Osteocyte (in vitro differentiated cells): ENCODE data around the gene IMMP2L. TPM values are rescaled to one million over a fixed set of nuclear protein-coding genes. Genes with fewer than 3 reads are reported as not detected.

Source experiments
- DNase-seq: peaks from one replicate; pipeline ENCODE4 v3.0.0; 2021; ENCODE audit warnings: mixed read lengths; ENCODE audit not compliant: unreplicated experiment; ENCODE audit errors: extremely low spot score
- H3K27ac Mint-ChIP-seq: one replicate; pipeline ENCODE4 v1.8.0; 2021; ENCODE audit warnings: mild to moderate bottlenecking, mixed read lengths; ENCODE audit not compliant: unreplicated experiment
- H3K27me3 Mint-ChIP-seq: one replicate; pipeline ENCODE4 v1.8.0; 2021; ENCODE audit warnings: mixed read lengths; ENCODE audit not compliant: unreplicated experiment
- H3K36me3 Mint-ChIP-seq: one replicate; pipeline ENCODE4 v1.8.0; 2021; ENCODE audit warnings: mixed read lengths; ENCODE audit not compliant: unreplicated experiment
- H3K4me1 Mint-ChIP-seq: one replicate; pipeline ENCODE4 v1.8.0; 2021; ENCODE audit warnings: mixed read lengths; ENCODE audit not compliant: unreplicated experiment
- H3K4me3 Mint-ChIP-seq: one replicate; pipeline ENCODE4 v1.8.0; 2021; ENCODE audit warnings: mild to moderate bottlenecking, moderate library complexity, mixed read lengths; ENCODE audit not compliant: unreplicated experiment
- H3K9me3 Mint-ChIP-seq: one replicate; pipeline ENCODE4 v1.8.0; 2021; ENCODE audit warnings: mixed read lengths; ENCODE audit not compliant: unreplicated experiment
- CTCF ChIP-seq: fragments of 200-600 bp; sonication (generic); IDR thresholded peaks from 2 replicates; pipeline ENCODE4 v1.5.0; 2021; ENCODE audit warnings: antibody characterized with exemption, mild to moderate bottlenecking, moderate library complexity
- total RNA-seq: library from RNA; stranded (reverse); gene quantifications from 2 replicates; pipeline ENCODE4 v1.2.1, GENCODE V29; 2021

Gene IMMP2L
- total RNA-seq, 1 donor from 2014 or later: 15.6 TPM

GRCh38 chr7:110688908-110689307 lies 873.4 kb downstream of the IMMP2L start:
- Mint-ChIP-seq H3K9me3 (peaks cover 10% of the 10 kb centered on the region), H3K36me3 (no peaks in the 10 kb centered on the region), H3K27me3 (no peaks in the 10 kb centered on the region), H3K4me3 (no peak overlapping the region), H3K27ac (no peak overlapping the region), H3K4me1 (no peaks in the 10 kb centered on the region)
- DNase-seq: no peak
- no peak for TF ChIP-seq CTCF

GRCh38 chr7:110685899-110686298 lies 876.4 kb downstream of the IMMP2L start:
- H3K27me3 Mint-ChIP-seq: no peaks in the 10 kb centered on the region
- no peak overlapping the region for H3K27ac Mint-ChIP-seq
- no peak for DNase-seq
- no peaks in the 10 kb centered on the region for H3K4me1 Mint-ChIP-seq
- H3K36me3 Mint-ChIP-seq: no peaks in the 10 kb centered on the region
- TF ChIP-seq CTCF: no peak
- H3K4me3 Mint-ChIP-seq: no peak overlapping the region
- H3K9me3 Mint-ChIP-seq: no peaks in the 10 kb centered on the region

- Mint-ChIP-seq H3K9me3 (no peaks in the 10 kb centered on the region), H3K27ac (no peak overlapping the region), H3K4me3 (no peak overlapping the region), H3K4me1 (no peaks in the 10 kb centered on the region), H3K27me3 (no peaks in the 10 kb centered on the region), H3K36me3 (no peaks in the 10 kb centered on the region)
- DNase-seq: no peak
- no peak for TF ChIP-seq CTCF
These were observed 880.4 kb downstream of the IMMP2L start for GRCh38 chr7:110681941-110682340.

GRCh38 chr7:110677405-110677804 lies 884.9 kb downstream of the IMMP2L start:
- H3K27me3 Mint-ChIP-seq: no peaks in the 10 kb centered on the region
- no peak for TF ChIP-seq CTCF
- H3K27ac Mint-ChIP-seq: no peak overlapping the region
- no peaks in the 10 kb centered on the region for H3K4me1 Mint-ChIP-seq
- no peaks in the 10 kb centered on the region for H3K36me3 Mint-ChIP-seq
- no peak for DNase-seq
- H3K9me3 Mint-ChIP-seq: peaks cover 11% of the 10 kb centered on the region
- H3K4me3 Mint-ChIP-seq: no peak overlapping the region

- no peaks in the 10 kb centered on the region for H3K27me3 Mint-ChIP-seq
- no peaks in the 10 kb centered on the region for H3K36me3 Mint-ChIP-seq
- TF ChIP-seq CTCF: no peak
- H3K4me1 Mint-ChIP-seq: no peaks in the 10 kb centered on the region
- DNase-seq: no peak
- H3K27ac Mint-ChIP-seq: no peak overlapping the region
- peaks cover 11% of the 10 kb centered on the region for H3K9me3 Mint-ChIP-seq
- H3K4me3 Mint-ChIP-seq: no peak overlapping the region
These were observed 885.5 kb downstream of the IMMP2L start for GRCh38 chr7:110676785-110677184.
